H9 (cell line): ENCODE data around the gene CYSTM1. TPM values are rescaled to one million over a fixed set of nuclear protein-coding genes. Genes with fewer than 3 reads are reported as not detected.

Experiments used
- DNase-seq: peaks from one replicate; pipeline ENCODE4 v3.0.0-alpha.2; 2017
- H2AFZ ChIP-seq: one replicate; pipeline ENCODE4 v1.6.1; 2013; ENCODE audit warnings: mild to moderate bottlenecking, low read length, control low read depth, moderate library complexity
- H2AK5ac ChIP-seq: 2 replicates; pipeline ENCODE4 v1.6.1; 2013; ENCODE audit warnings: low read length, control low read depth, mixed read lengths; ENCODE audit not compliant: insufficient read length
- H2BK120ac ChIP-seq: one replicate; pipeline ENCODE4 v1.6.1; 2013; ENCODE audit warnings: low read depth, mild to moderate bottlenecking, low read length, control low read depth, inconsistent platforms; ENCODE audit not compliant: poor library complexity, severe bottlenecking
- H2BK12ac ChIP-seq: 2 replicates; pipeline ENCODE4 v1.6.1; 2013; ENCODE audit warnings: low read length, control low read depth, mixed read lengths, low read depth; ENCODE audit not compliant: insufficient read length
- H2BK15ac ChIP-seq: 2 replicates; pipeline ENCODE4 v1.6.1; 2013; ENCODE audit warnings: low read depth, low read length, control low read depth
- H2BK20ac ChIP-seq: one replicate; pipeline ENCODE4 v1.6.1; 2013; ENCODE audit warnings: low read depth, mild to moderate bottlenecking, low read length, control low read depth, inconsistent platforms; ENCODE audit not compliant: poor library complexity, severe bottlenecking
- H2BK5ac ChIP-seq: 2 replicates; pipeline ENCODE4 v1.6.1; 2013; ENCODE audit warnings: low read length, control low read depth, mixed read lengths; ENCODE audit not compliant: insufficient read length
- H3K14ac ChIP-seq: 2 replicates; pipeline ENCODE4 v1.6.1; 2013; ENCODE audit warnings: low read length, control low read depth; ENCODE audit not compliant: insufficient read depth
- H3K18ac ChIP-seq: 2 replicates; pipeline ENCODE4 v1.6.1; 2013; ENCODE audit warnings: low read depth, mild to moderate bottlenecking, mixed read lengths, low read length, control low read depth; ENCODE audit not compliant: insufficient read length
- H3K23ac ChIP-seq: 2 replicates; pipeline ENCODE4 v1.6.1; 2013; ENCODE audit warnings: low read length, control low read depth, mixed read lengths, low read depth; ENCODE audit not compliant: insufficient read length
- H3K23me2 ChIP-seq: 2 replicates; pipeline ENCODE4 v1.6.1; 2013; ENCODE audit warnings: low read depth, mild to moderate bottlenecking, mixed read lengths, low read length, control low read depth; ENCODE audit not compliant: insufficient read length, poor library complexity, severe bottlenecking
- H3K27ac ChIP-seq: 2 replicates; pipeline ENCODE4 v1.5.1; 2013; ENCODE audit warnings: low read length, control low read depth, mixed read lengths, low read depth; ENCODE audit not compliant: insufficient read length
- H3K27me3 ChIP-seq: 2 replicates; pipeline ENCODE4 v1.6.1; 2013; ENCODE audit warnings: low read length, control low read depth, inconsistent platforms; ENCODE audit not compliant: insufficient read depth
- H3K4ac ChIP-seq: 2 replicates; pipeline ENCODE4 v1.6.1; 2013; ENCODE audit warnings: low read depth, mild to moderate bottlenecking, control low read depth, inconsistent platforms, low read length, moderate library complexity
- H3K4me1 ChIP-seq: 2 replicates; pipeline ENCODE4 v1.6.1; 2013; ENCODE audit warnings: low read length, control low read depth, inconsistent platforms; ENCODE audit not compliant: insufficient read depth
- H3K4me2 ChIP-seq: 2 replicates; pipeline ENCODE4 v1.6.1; 2013; ENCODE audit warnings: low read length, control low read depth, mixed read lengths; ENCODE audit not compliant: insufficient read length, insufficient read depth
- H3K56ac ChIP-seq: 2 replicates; pipeline ENCODE4 v1.6.1; 2013; ENCODE audit warnings: low read depth, mild to moderate bottlenecking, mixed read lengths, low read length, control low read depth; ENCODE audit not compliant: insufficient read length
- H3K79me1 ChIP-seq: 2 replicates; pipeline ENCODE4 v1.6.1; 2013; ENCODE audit warnings: low read depth, mild to moderate bottlenecking, moderate library complexity, low read length, control low read depth, inconsistent platforms; ENCODE audit not compliant: insufficient read depth, poor library complexity, severe bottlenecking
- H3K79me2 ChIP-seq: 2 replicates; pipeline ENCODE4 v1.6.1; 2013; ENCODE audit warnings: low read length, control low read depth, inconsistent platforms; ENCODE audit not compliant: insufficient read depth
- H3K9ac ChIP-seq: 2 replicates; pipeline ENCODE4 v1.6.1; 2013; ENCODE audit warnings: low read length, control low read depth, mixed read lengths; ENCODE audit not compliant: insufficient read length; ENCODE audit errors: extremely low read depth
- H3K9me3 ChIP-seq: one replicate; pipeline ENCODE4 v1.6.1; 2013; ENCODE audit warnings: low read depth, low read length, inconsistent platforms; ENCODE audit not compliant: control insufficient read depth
- H3T11ph ChIP-seq: one replicate; pipeline ENCODE4 v1.6.1; 2013; ENCODE audit warnings: mild to moderate bottlenecking, low read length, control low read depth, inconsistent platforms
- H4K20me1 ChIP-seq: one replicate; pipeline ENCODE4 v1.6.1; 2013; ENCODE audit not compliant: control insufficient read depth, insufficient read length, insufficient read depth
- H4K5ac ChIP-seq: 2 replicates; pipeline ENCODE4 v1.6.1; 2013; ENCODE audit warnings: low read depth, mild to moderate bottlenecking, mixed read lengths, low read length, control low read depth; ENCODE audit not compliant: insufficient read length
- H4K8ac ChIP-seq: replicated peaks from 2 replicates; pipeline ENCODE4 v1.6.1; 2013; ENCODE audit warnings: low read length, control low read depth, mixed read lengths, low read depth; ENCODE audit not compliant: insufficient read length
- H4K91ac ChIP-seq: 2 replicates; pipeline ENCODE4 v1.6.1; 2013; ENCODE audit warnings: low read depth, mild to moderate bottlenecking, moderate library complexity, mixed read lengths, low read length, control low read depth; ENCODE audit not compliant: insufficient read length
- H3K27ac Mint-ChIP-seq, 3 experiments: 2 replicates in 2 of 3; 3 replicates in 1 of 3; pipeline ENCODE4 v1.8.0; 2020 to 2021; ENCODE audit warnings: mixed read lengths in 3 of 3, mild to moderate bottlenecking in 1 of 3, moderate library complexity in 1 of 3
- H3K27me3 Mint-ChIP-seq: 2 replicates; pipeline ENCODE4 v1.8.0; 2021; ENCODE audit warnings: low read depth, mild to moderate bottlenecking, moderate library complexity, mixed read lengths
- H3K36me3 Mint-ChIP-seq, 3 experiments: 2 replicates in 2 of 3; 3 replicates in 1 of 3; pipeline ENCODE4 v1.8.0; 2020 to 2021; ENCODE audit warnings: low read depth in 3 of 3, mixed read lengths in 3 of 3; ENCODE audit not compliant: insufficient read depth in 1 of 3
- H3K4me1 Mint-ChIP-seq, 2 experiments: 2 replicates each; pipeline ENCODE4 v1.8.0; 2020; ENCODE audit warnings: mixed read lengths in 2 of 2
- H3K4me3 Mint-ChIP-seq, 2 experiments: 2 replicates in 1 of 2; 3 replicates in 1 of 2; pipeline ENCODE4 v1.8.0; 2020 to 2021; ENCODE audit warnings: mild to moderate bottlenecking in 2 of 2, mixed read lengths in 2 of 2, moderate library complexity in 1 of 2
- H3K9me3 Mint-ChIP-seq, 2 experiments: 2 replicates in 1 of 2; 3 replicates in 1 of 2; pipeline ENCODE4 v1.8.0; 2020; ENCODE audit warnings: mild to moderate bottlenecking in 2 of 2, mixed read lengths in 2 of 2, moderate library complexity in 1 of 2
- CTCF ChIP-seq: fragments of 200-600 bp; sonication (generic); conservative IDR thresholded peaks from 3 replicates; pipeline ENCODE4 v1.8.0; 2021; ENCODE audit warnings: antibody characterized with exemption, mild to moderate bottlenecking
- WGBS: extraction: QIAGEN DNeasy Blood & Tissue Kit; methylation state at CpG from one replicate; pipeline ENCODE4 v1.1.7; 2013; ENCODE audit warnings: missing lambda C conversion rate, low lambda C conversion rate, mixed read lengths; ENCODE audit not compliant: insufficient read length; ENCODE audit errors: extremely low coverage; 5-methylcytosine and 5-hydroxymethylcytosine counted together
- total RNA-seq: library from RNA; stranded (reverse); gene quantifications from 2 replicates; pipeline ENCODE4 v1.2.1, GENCODE V29; 2021

CYSTM1 gene
- total RNA-seq, 1 experiment from 2014 or later = 20.6 TPM

- Histone ChIP-seq H3K9me3 (no peaks in the 10 kb centered on the region), H3T11ph (no peak overlapping the region), H3K23ac (no peak overlapping the region), H4K8ac (no peak overlapping the region), H2BK12ac (no peak overlapping the region), H3K27me3 (no peaks in the 10 kb centered on the region), H3K56ac (no peak overlapping the region), H2BK120ac (no peak overlapping the region), H2AFZ (no peak overlapping the region), H3K4me2 (no peak overlapping the region), H3K4me1 (no peaks in the 10 kb centered on the region; the same call in 1 of the 2 replicates), H3K23me2 (no peaks in the 10 kb centered on the region), H3K27ac (no peak overlapping the region), H2BK15ac (no peak overlapping the region), H2AK5ac (no peak overlapping the region), H4K91ac (no peak overlapping the region), H3K4ac (no peak overlapping the region), H3K79me1 (no peaks in the 10 kb centered on the region), H3K9ac (no peak overlapping the region), H4K20me1 (no peaks in the 10 kb centered on the region), H3K18ac (no peak overlapping the region), H4K5ac (no peak overlapping the region), H2BK20ac (no peak overlapping the region), H3K79me2 (no peaks in the 10 kb centered on the region), H2BK5ac (no peak overlapping the region), H3K14ac (no peak overlapping the region)
- no peaks in the 10 kb centered on the region for H3K27me3 Mint-ChIP-seq
- WGBS = no CpG with 5 or more reads among the region's 1 CpG
- no peak for TF ChIP-seq CTCF
- H3K9me3 Mint-ChIP-seq = no peaks in the 10 kb centered on the region; a peak in 1 of 5 replicates
- H3K4me3 Mint-ChIP-seq = no peak overlapping the region
- DNase-seq = no peak
- H3K4me1 Mint-ChIP-seq = peaks cover 14 to 15% of the 10 kb centered on the region in 2 experiments
- no peak overlapping the region for H3K27ac Mint-ChIP-seq
- H3K36me3 Mint-ChIP-seq = no peaks in the 10 kb centered on the region
Measured at GRCh38 chr5:140215276-140215675, 40.3 kb downstream of the CYSTM1 start.
